A549 (cell line): ENCODE measurements around the gene CD276. TPM values are rescaled to one million over a fixed set of nuclear protein-coding genes. Genes with fewer than 3 reads are reported as not detected.

Source experiments
- ATAC-seq, 2 experiments: fragments of 200-7000 bp in 1 of 2; fragments of >200 bp in 1 of 2; cut with Nextera tagmentation in 1 of 2; cut with Tn5 transposase in 1 of 2; 3 replicates each; pipeline versions ENCODE4 v1.8.0 to v1.9.1; 2018 to 2020; ENCODE audit warnings: mild to moderate bottlenecking in 1 of 2, moderate library complexity in 1 of 2
- CTCF ChIA-PET: fragments of 300-600 bp; sonication (Branson Sonifier 250); formaldehyde crosslinking; extraction: SDS; loops from one replicate; lab custom pipeline; 2021; ENCODE audit warnings: antibody characterized with exemption, inconsistent platforms; lab: Yijun Ruan, JAX
- POLR2A ChIA-PET: fragments of 350-600 bp; formaldehyde crosslinking; extraction: SDS; loops from one replicate; lab custom pipeline; 2021; ENCODE audit warnings: antibody characterized with exemption, inconsistent platforms; lab: Yijun Ruan, JAX
- DNase-seq, 2 experiments: peaks; one replicate each; pipeline versions ENCODE4 v3.0.0 to v3.0.0-alpha.2; 2011 to 2016; ENCODE audit warnings: low read depth in 1 of 2, low spot score in 1 of 2
- FAIRE-seq: peaks from 2 replicates; lab custom pipeline; 2011; peaks lifted over from hg19 to GRCh38; lab: Jason Lieb, UNC
- H3K27ac ChIP-seq, 2 experiments: fragments of >200 bp; sonication (Bioruptor Twin); formaldehyde crosslinking; 3 replicates each; pipeline ENCODE4 v1.5.1; 2016 to 2017
- H3K4me1 ChIP-seq: fragments of >200 bp; sonication (Bioruptor Twin); formaldehyde crosslinking; 3 replicates; pipeline ENCODE4 v1.6.1; 2016
- H3K4me2 ChIP-seq: fragments of >200 bp; sonication (Bioruptor Twin); formaldehyde crosslinking; 3 replicates; pipeline ENCODE4 v1.6.1; 2016
- H3K4me3 ChIP-seq: fragments of >200 bp; sonication (Bioruptor Twin); formaldehyde crosslinking; 3 replicates; pipeline ENCODE4 v1.5.1; 2016
- H3K9me3 ChIP-seq: fragments of >200 bp; sonication (Bioruptor Twin); formaldehyde crosslinking; 3 replicates; pipeline ENCODE4 v1.6.1; 2016
- BHLHE40 ChIP-seq: IDR thresholded peaks from 2 replicates; pipeline ENCODE4 v1.6.1; 2012; ENCODE audit warnings: low read depth, low read length, inconsistent platforms
- CBX8 ChIP-seq: fragments of 200-600 bp; sonication (generic); IDR thresholded peaks from 2 replicates; pipeline ENCODE4 v1.6.1; 2016
- CHD2 ChIP-seq: fragments of 150-350 bp; IDR thresholded peaks from 2 replicates; pipeline ENCODE4 v1.6.1; 2014; ENCODE audit warnings: low read length; ENCODE audit not compliant: partially characterized antibody
- EHMT2 ChIP-seq: fragments of 200-600 bp; sonication (generic); IDR thresholded peaks from 2 replicates; pipeline ENCODE4 v1.6.1; 2016; ENCODE audit warnings: antibody characterized with exemption, low read depth, mild to moderate bottlenecking, moderate library complexity
- FOXS1 ChIP-seq: fragments of 250-450 bp; sonication (Bioruptor Pico); IDR thresholded peaks from 2 replicates; pipeline ENCODE4 v1.5.0; 2020; ENCODE audit warnings: mild to moderate bottlenecking, moderate library complexity
- GATA3 ChIP-seq: IDR thresholded peaks from 2 replicates; pipeline ENCODE4 v1.6.1; 2012; ENCODE audit warnings: borderline replicate concordance
- HOXA7 ChIP-seq: fragments of 250-450 bp; sonication (Bioruptor Pico); IDR thresholded peaks from 2 replicates; pipeline ENCODE4 v1.5.0; 2020; ENCODE audit warnings: mild to moderate bottlenecking, moderate library complexity
- HOXB13 ChIP-seq: fragments of 250-450 bp; sonication (Bioruptor Pico); IDR thresholded peaks from 2 replicates; pipeline ENCODE4 v1.5.0; 2020; ENCODE audit warnings: low read depth, mild to moderate bottlenecking, moderate library complexity
- JUNB ChIP-seq: fragments of >200 bp; sonication (Bioruptor Twin); formaldehyde crosslinking; IDR thresholded peaks from 2 replicates; pipeline ENCODE4 v1.6.1; 2016
- MAZ ChIP-seq: fragments of 150-350 bp; IDR thresholded peaks from 2 replicates; pipeline ENCODE4 v1.6.1; 2014; ENCODE audit warnings: antibody characterized with exemption, low read depth, low read length, borderline replicate concordance
- NR3C1 ChIP-seq: fragments of >200 bp; sonication (Bioruptor Twin); formaldehyde crosslinking; IDR thresholded peaks from 3 replicates; pipeline ENCODE4 v1.6.1; 2017
- PHF8 ChIP-seq: fragments of 200-600 bp; sonication (generic); IDR thresholded peaks from 2 replicates; pipeline ENCODE4 v1.6.1; 2016; ENCODE audit warnings: low read depth, mild to moderate bottlenecking, antibody characterized with exemption, moderate library complexity, borderline replicate concordance
- POLR2AphosphoS2 ChIP-seq: conservative IDR thresholded peaks from 2 replicates; pipeline ENCODE4 v1.6.1; 2012; ENCODE audit warnings: low read length, improper control_type of control experiment, inconsistent platforms
- RARB ChIP-seq: fragments of 250-450 bp; sonication (Bioruptor Pico); IDR thresholded peaks from 2 replicates; pipeline ENCODE4 v1.8.0; 2021; ENCODE audit warnings: mild to moderate bottlenecking, moderate library complexity
- RCOR1 ChIP-seq: fragments of 150-350 bp; IDR thresholded peaks from 2 replicates; pipeline ENCODE4 v1.6.1; 2014; ENCODE audit warnings: antibody characterized with exemption, low read length, low read depth
- RFX5 ChIP-seq: fragments of 450-650 bp; IDR thresholded peaks from 2 replicates; pipeline ENCODE4 v1.7.1; 2014; ENCODE audit warnings: antibody characterized with exemption, mild to moderate bottlenecking, moderate library complexity
- SMC3 ChIP-seq: fragments of >200 bp; sonication (Bioruptor Twin); formaldehyde crosslinking; IDR thresholded peaks from 3 replicates; pipeline ENCODE4 v1.6.1; 2018; ENCODE audit warnings: inconsistent platforms
- TP53 ChIP-seq: fragments of 250-450 bp; sonication (Bioruptor Pico); IDR thresholded peaks from 2 replicates; pipeline ENCODE4 v1.5.0; 2021; ENCODE audit warnings: mild to moderate bottlenecking, moderate library complexity
- ZC3H11A ChIP-seq: fragments of 450-650 bp; IDR thresholded peaks from 2 replicates; pipeline ENCODE4 v1.6.1; 2014; ENCODE audit warnings: antibody characterized with exemption, mild to moderate bottlenecking
- ZSCAN20 ChIP-seq: fragments of 250-450 bp; sonication (Bioruptor Pico); IDR thresholded peaks from 2 replicates; pipeline ENCODE4 v1.8.0; 2022; ENCODE audit warnings: mild to moderate bottlenecking, moderate library complexity
- WGBS: methylation state at CpG from one replicate; pipeline ENCODE4 v1.1.6; 2017; ENCODE audit errors: missing lambda C conversion rate; 5-methylcytosine and 5-hydroxymethylcytosine counted together
- polyA plus RNA-seq, 4 experiments: library from polyadenylated mRNA; depleted of rRNA in 3 of 4; stranded (reverse); fragments of >200 nt; fragmentation: RNase III in 1 of 4; extraction: RNeasy Plus Mini Kit Qiagen cat#74134 plus additional on column Dnase treatment in 1 of 4; gene quantifications; 2 replicates in 3 of 4; 3 replicates in 1 of 4; pipeline ENCODE4 v1.2.3, GENCODE V29; 2011 to 2017
- TF ChIP-seq, protein P1 (sequence below): fragments of 150-350 bp; IDR thresholded peaks from 2 replicates; pipeline ENCODE4 v1.6.1; 2014; ENCODE audit warnings: low read depth, mild to moderate bottlenecking, low read length
- TF ChIP-seq, protein P2 (sequence below): IDR thresholded peaks from 2 replicates; pipeline ENCODE4 v1.6.1; 2012
- TF ChIP-seq, protein P3 (sequence below): IDR thresholded peaks from 2 replicates; pipeline ENCODE4 v1.6.1; 2012; ENCODE audit warnings: low read depth, borderline replicate concordance
- TF ChIP-seq, protein P4 (sequence below): fragments of 250-450 bp; sonication (Bioruptor Pico); IDR thresholded peaks from 2 replicates; pipeline ENCODE4 v1.5.0; 2020; ENCODE audit warnings: low read depth, mild to moderate bottlenecking, moderate library complexity
- TF ChIP-seq, protein P5 (sequence below): fragments of >200 bp; sonication (Bioruptor Twin); formaldehyde crosslinking; IDR thresholded peaks from 2 replicates; pipeline ENCODE4 v1.6.1; 2016

The CD276 gene
- polyA plus RNA-seq, 2 of the 4 experiments (the other 2 are of a cell fraction), result 24.8 to 31.0 TPM

DNA sequence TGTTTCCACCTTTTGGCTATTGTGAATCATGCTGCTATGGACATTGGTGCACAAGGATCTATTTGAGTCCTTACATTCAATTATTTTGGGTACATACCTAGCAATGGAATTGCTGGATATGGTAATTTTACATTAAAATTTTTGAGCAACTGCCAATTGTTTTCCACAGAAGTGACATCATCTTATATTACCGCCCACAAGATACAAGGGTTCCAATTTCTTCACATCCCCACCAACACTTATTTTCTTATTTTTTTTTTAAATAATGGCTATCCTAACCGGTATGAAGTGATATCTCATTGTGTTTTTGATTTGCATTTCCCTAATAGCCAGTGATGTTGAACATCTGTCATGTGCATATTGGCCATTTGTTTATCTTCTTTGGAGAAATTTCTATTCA, 28.5 kb upstream of the CD276 start:
- Histone ChIP-seq H3K4me2 (no peak overlapping the region), H3K27ac (no peak overlapping the region), H3K4me1 (no peaks in the 10 kb centered on the region), H3K4me3 (no peak overlapping the region), H3K9me3 (no peaks in the 10 kb centered on the region)
- ATAC-seq (no peak), FAIRE-seq (no peak), DNase-seq (no peak)
- ChIA-PET POLR2A (no interaction called here), CTCF (interaction anchor here (1.2 kb wide), 1 partner anchor 44 kb away, joined by 3 read pairs; no protein-coding TSS in a partner anchor)
- TF ChIP-seq POLR2AphosphoS2, result no peak
- no peak for TF ChIP-seq HOXA7 (CRISPR knock-in tag)
- no peak for TF ChIP-seq NR3C1
- no peak for TF ChIP-seq ZSCAN20 (CRISPR knock-in tag)
- no peak for TF ChIP-seq RARB (CRISPR knock-in tag)
- TF ChIP-seq, protein P1, sequence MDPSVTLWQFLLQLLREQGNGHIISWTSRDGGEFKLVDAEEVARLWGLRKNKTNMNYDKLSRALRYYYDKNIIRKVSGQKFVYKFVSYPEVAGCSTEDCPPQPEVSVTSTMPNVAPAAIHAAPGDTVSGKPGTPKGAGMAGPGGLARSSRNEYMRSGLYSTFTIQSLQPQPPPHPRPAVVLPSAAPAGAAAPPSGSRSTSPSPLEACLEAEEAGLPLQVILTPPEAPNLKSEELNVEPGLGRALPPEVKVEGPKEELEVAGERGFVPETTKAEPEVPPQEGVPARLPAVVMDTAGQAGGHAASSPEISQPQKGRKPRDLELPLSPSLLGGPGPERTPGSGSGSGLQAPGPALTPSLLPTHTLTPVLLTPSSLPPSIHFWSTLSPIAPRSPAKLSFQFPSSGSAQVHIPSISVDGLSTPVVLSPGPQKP, result no peak
- TF ChIP-seq BHLHE40, result no peak
- TF ChIP-seq GATA3, result no peak
- TF ChIP-seq, protein P2, sequence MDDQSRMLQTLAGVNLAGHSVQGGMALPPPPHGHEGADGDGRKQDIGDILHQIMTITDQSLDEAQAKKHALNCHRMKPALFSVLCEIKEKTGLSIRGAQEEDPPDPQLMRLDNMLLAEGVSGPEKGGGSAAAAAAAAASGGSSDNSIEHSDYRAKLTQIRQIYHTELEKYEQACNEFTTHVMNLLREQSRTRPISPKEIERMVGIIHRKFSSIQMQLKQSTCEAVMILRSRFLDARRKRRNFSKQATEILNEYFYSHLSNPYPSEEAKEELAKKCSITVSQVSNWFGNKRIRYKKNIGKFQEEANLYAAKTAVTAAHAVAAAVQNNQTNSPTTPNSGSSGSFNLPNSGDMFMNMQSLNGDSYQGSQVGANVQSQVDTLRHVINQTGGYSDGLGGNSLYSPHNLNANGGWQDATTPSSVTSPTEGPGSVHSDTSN, result no peak
- no peak for TF ChIP-seq RCOR1
- no peak for TF ChIP-seq SMC3
- TF ChIP-seq, protein P3, sequence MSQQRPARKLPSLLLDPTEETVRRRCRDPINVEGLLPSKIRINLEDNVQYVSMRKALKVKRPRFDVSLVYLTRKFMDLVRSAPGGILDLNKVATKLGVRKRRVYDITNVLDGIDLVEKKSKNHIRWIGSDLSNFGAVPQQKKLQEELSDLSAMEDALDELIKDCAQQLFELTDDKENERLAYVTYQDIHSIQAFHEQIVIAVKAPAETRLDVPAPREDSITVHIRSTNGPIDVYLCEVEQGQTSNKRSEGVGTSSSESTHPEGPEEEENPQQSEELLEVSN, result no peak
- TF ChIP-seq TP53 (CRISPR knock-in tag), result no peak
- TF ChIP-seq EHMT2, result no peak
- no peak for TF ChIP-seq FOXS1
- TF ChIP-seq CBX8, result no peak
- no peak for TF ChIP-seq RFX5
- no peak for TF ChIP-seq JUNB
- no peak for TF ChIP-seq CHD2
- no peak for TF ChIP-seq PHF8
- WGBS, result 72% methylated on average over 2 of the region's 2 CpGs

DNA sequence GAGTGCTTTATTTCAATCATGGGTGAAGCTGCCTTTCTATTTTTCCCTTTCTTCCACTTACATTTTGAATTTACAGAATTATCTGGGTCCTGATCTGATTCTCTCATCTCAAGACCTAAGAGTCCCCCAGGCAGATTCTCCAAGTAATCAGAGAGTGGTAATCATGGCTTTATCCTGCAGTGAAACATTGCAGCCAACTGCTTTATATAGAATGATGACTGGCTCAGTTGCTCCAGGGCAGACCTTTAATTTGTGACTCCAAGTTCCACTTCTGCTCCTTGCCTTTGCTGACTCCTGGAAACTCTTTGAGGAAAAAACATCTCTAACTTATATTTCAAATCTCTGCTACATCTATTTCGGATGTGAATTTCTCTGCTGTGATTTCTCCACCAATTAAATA, 25.5 kb upstream of the CD276 start:
- Histone ChIP-seq H3K4me2 (no peak overlapping the region), H3K27ac (no peak overlapping the region), H3K4me3 (no peak overlapping the region), H3K4me1 (no peaks in the 10 kb centered on the region), H3K9me3 (no peaks in the 10 kb centered on the region)
- DNase-seq, result no peak
- no peak for FAIRE-seq
- 5% methylated on average over 1 of the region's 1 CpG for WGBS
- ATAC-seq, result no peak
- TF ChIP-seq JUNB, result no peak
- TF ChIP-seq ZC3H11A, result no peak
- TF ChIP-seq NR3C1, result no peak
- TF ChIP-seq, protein P4, sequence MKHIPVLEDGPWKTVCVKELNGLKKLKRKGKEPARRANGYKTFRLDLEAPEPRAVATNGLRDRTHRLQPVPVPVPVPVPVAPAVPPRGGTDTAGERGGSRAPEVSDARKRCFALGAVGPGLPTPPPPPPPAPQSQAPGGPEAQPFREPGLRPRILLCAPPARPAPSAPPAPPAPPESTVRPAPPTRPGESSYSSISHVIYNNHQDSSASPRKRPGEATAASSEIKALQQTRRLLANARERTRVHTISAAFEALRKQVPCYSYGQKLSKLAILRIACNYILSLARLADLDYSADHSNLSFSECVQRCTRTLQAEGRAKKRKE, result no peak
- TF ChIP-seq MAZ, result no peak
- no peak for TF ChIP-seq RCOR1
- TF ChIP-seq HOXB13 (CRISPR knock-in tag), result no peak
- no peak for TF ChIP-seq EHMT2
- TF ChIP-seq, protein P5, sequence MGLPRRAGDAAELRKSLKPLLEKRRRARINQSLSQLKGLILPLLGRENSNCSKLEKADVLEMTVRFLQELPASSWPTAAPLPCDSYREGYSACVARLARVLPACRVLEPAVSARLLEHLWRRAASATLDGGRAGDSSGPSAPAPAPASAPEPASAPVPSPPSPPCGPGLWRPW, result no peak
- TF ChIP-seq CHD2, result no peak
- ChIA-PET CTCF (interaction anchor here (3.1 kb wide), 1 partner anchor 22 kb away, joined by 10 read pairs; no protein-coding TSS in a partner anchor), POLR2A (no interaction called here)
